GM19438 (cell line): Measurements from ENCODE around the gene LIX1.
"Not testable (repeated sequence)": the region's sequence is repeated elsewhere in the genome, so short reads cannot be mapped to it uniquely, and the experiment has no call there.

ENCODE experiments used
- ATAC-seq: cut with Tn5 transposase; IDR thresholded peaks from one replicate; pipeline ENCODE4 v1.9.1; 2021; ENCODE audit warnings: low read depth; ENCODE audit not compliant: unreplicated experiment

Gene LIX1

GRCh38 chr5:97142521-97143254 is at the start of gene LIX1:
TSS of gene LIX1 (minus strand) at chr5:97142611. CDS start at chr5:97142576, 35 bp downstream.
- peak; percentile 85 for ATAC-seq

DNA sequence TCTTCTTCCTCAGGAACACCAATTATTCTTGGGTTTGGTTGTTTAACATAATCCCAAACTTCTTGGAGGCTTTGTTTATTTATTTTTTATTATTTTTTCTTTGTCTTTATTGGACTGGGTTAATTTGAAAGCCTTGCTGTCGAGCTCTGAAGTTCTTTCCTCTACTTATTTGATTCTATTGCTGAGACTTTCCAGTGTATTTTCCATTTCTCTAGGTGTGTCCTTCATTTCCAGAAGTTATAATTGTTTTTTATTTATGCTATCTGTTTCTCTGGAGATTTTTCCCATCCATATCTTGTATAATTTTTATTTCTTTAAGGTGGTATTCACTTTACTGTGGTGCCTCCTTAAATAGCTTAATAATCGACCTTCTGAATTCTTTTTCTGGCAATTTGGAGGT is 49.5 kb upstream of the LIX1 start:
- no peak for ATAC-seq

GRCh38 chr5:97189523-97189922 is 47.1 kb upstream of the LIX1 start:
- not testable (repeated sequence) for ATAC-seq

DNA sequence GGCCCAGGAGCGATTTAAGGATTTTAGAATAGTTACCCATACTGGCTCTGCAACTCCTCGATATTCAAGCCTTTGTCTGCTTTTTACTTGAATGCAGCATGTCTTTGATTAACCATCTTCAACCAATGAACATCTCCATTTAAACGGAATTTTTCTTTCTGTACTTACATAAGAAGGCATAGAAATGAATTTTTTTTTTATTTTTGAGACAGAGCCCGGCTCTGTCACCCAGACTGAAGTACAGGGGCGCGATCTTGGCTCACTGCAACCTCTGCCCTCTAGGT is 41.5 kb upstream of the LIX1 start:
- no peak for ATAC-seq

- peak; percentile 90 for ATAC-seq
Measured at GRCh38 chr5:97183100-97183929, 40.9 kb upstream of the LIX1 start, which contains the start of gene RIOK2. TSS of gene RIOK2 (minus strand) at chr5:97183247. CDS start at chr5:97183191, 56 bp downstream.

DNA sequence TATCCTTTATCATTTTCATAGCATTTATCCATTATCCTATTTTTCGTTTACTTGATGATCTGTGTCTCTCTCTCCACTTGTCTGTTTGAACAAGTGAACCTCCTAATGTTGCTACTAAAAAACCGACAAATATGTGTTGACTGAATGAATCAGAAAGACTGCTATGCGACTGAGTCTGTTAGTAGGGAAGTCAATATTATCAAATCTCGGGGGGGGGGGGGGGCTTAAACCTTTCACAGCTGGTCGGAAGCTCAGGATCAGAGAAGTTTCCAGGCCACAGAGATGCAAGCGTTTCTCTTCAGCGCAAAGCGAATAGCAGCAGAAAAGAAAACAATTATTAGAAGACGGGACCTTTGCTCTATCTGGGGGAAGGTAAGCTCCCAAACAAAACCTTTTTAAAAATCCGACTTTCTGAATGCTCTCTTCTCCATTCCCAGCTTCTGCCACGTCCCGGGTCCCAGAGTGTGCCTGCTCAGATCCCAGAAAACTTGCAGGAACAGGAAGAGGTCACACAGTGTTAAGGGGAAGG is 40.2 kb upstream of the LIX1 start:
- ATAC-seq, result no peak

DNA sequence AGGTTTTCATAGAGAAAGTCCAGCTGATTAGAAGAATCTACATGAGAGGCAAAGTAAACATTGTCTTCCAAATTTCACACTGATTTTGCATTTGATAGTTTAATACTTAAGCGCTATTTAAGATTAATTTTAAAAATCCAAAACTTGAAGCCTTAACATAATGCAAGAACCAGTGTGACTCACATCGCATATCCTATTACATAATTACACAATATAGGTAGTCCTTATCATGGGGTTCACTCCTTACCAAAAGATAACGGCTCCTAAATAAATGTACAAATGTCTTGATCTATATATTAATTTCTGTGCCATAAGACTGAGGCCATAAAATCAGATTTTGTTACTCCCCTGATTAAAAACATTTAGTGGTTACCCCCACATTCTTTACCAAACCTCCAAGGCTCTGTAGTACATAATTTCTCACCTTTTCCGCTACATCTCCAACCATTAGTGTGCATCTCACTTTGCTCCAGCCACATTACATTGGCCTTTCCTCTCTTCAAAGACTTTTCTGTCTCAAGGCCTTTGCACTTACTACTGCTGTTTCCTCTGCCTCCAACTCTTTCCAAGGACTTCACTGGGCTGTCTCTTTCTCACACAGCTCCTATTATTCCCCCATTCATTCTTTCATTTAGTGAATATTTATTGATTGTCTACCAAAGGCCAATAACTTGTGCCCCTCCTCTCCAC is 39.6 kb upstream of the LIX1 start:
- ATAC-seq, result no peak

GRCh38 chr5:97179457-97179856 is 37.0 kb upstream of the LIX1 start:
- not testable (repeated sequence) for ATAC-seq

DNA sequence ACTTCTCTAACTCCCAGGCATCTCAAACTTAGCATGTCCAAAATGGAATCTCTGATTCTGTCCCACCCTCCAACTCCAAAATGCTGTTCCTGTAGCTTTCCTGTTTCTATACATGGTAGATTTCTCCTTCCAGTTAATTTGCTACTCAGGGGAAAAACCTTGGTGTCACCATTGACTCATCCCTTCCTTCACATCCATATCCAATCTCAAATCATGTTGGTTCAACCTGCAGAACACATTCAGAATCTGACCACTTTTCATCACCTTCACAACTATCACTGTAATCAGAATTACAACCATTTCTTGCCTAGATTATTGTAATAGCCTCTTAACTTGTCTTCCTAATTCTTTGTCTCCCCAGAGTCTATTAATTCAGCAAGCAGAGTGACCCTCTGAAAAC is 29.8 kb upstream of the LIX1 start:
- no peak for ATAC-seq

DNA sequence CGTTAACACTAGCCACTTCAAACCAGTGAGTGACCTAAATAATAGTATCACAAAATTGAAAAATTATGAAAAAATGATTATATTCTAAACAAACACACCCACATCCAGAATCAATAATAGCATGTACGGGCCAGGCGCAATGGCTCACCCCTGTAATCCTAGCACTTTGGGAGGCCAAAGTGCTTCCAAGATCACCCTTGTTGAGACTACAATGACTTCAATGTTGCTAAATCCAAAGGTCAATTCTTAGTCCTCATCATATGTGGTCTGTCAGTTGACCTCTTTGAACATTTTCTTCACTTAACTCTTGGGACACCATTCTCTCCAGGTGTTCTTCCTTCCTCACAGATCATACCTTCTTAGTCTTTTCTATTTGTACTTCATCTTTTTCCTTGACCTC is 29.3 kb upstream of the LIX1 start:
- ATAC-seq, result no peak

GRCh38 chr5:97167435-97167834 is 25.0 kb upstream of the LIX1 start:
- no peak for ATAC-seq

GRCh38 chr5:97165726-97166125 is 23.3 kb upstream of the LIX1 start:
- no peak for ATAC-seq

DNA sequence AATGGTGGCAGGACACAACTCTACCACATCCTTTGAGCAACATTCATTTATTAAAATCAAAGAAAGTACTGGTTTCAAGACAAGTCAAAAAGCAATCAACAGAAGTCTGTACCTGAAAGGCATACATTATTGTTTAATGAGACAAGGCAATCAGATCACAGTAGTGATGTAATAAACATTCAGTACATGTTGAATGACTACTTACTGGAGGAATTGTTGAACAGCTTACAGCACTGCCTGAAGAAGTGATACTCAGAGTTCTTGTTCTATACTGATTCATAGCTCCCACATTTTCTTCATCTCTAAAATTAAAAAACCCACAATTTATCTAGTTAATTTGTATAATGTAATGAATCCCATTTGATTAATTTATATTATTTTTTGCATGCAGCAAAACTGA is 22.4 kb upstream of the LIX1 start:
- no peak for ATAC-seq

GRCh38 chr5:97163790-97164285 is 21.4 kb upstream of the LIX1 start:
- ATAC-seq, result no peak

DNA sequence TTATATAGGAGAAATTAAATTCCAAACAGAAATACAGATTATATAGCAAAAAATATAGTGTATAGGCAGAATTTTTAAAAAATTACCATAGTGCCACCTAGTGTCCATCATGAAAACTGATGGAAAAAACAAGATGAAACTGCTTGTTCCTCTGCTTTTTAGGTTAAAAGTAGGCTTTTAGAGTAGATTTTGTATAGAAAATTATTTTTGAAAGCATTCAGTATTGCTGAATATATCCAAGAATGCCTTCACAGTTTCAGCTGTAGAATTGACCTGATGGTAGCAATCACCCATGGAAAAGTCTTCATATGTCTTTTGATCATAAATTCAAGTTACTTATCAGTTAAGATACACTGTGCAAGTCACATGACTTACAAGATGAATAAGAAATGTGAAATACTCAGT is 21.0 kb upstream of the LIX1 start:
- ATAC-seq, result no peak

DNA sequence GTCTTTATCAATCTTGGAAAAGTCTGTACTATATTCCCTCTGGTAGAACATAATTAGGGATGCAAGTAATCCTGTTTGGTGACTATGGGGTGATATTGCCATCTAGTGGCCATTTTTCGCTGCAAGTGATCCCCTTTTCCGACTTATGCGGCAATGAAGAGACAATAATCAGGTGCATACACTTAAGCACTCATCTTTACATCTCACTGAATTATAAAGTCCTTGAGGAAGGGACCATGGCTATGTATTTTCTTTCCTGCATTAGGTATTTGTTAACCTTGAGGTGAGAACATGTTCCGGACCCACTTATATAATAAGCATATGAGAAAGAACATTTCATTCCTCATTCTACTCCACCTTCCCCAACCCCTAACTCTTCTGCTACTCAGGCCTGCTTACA is 19.6 kb upstream of the LIX1 start:
- ATAC-seq, result no peak

DNA sequence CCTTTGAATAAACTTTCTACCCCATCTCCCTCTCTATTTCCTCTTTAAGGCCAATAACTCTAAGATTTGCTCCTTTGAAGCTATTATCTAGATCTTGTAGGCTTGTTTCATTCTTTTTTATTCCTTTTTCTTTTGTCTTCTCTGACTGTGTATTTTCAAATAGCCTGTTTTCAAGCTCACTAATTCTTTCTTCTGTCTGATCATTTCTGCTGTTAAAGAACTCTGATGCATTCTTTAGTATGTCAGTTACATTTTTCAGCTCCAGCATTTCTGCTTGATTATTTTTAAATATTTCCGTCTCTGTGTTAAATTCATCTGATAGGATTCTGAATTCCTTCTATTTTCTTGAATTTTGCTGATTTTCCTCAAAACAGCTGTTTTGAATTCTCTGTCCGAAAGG is 15.3 kb upstream of the LIX1 start:
- ATAC-seq, result no peak

GRCh38 chr5:97151370-97151769 is 9.0 kb upstream of the LIX1 start:
- no peak for ATAC-seq

GRCh38 chr5:97150401-97150800 is 8.0 kb upstream of the LIX1 start:
- ATAC-seq, result no peak

- no peak for ATAC-seq
Measured at GRCh38 chr5:97149709-97150108, 7.3 kb upstream of the LIX1 start.

DNA sequence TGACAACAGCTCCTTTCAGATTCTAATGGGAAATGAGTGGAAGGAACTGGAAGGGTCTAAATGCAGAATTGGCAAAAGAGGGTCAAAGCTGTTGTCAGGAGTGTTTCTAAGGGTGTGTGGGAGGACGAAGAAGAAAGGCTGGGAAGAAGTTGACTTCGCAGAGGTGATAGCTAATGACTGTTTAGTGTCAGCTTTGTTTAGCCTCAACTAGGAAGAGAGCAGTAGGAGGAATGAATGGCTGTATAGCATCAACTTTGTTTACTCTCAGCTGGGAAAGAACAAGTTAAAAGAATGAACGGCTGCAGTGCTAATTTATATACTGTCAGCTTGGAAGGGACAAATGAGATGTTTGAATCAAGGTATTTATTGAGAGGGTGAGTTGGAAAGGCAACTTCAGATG is 5.9 kb upstream of the LIX1 start:
- no peak for ATAC-seq
